CD4-positive, alpha-beta T cell treated with Interleukin-10 for 1 hour (primary cell): ENCODE data around the gene LAMA3.
"Not testable (repeated sequence)": the region's sequence is repeated elsewhere in the genome, so short reads cannot be mapped to it uniquely, and the experiment has no call there.

Experiments
- DNase-seq: peaks from one replicate; pipeline ENCODE4 v3.0.0-alpha.2; 2020

The LAMA3 gene

GRCh38 chr18:23710068-23710527 is 20.8 kb downstream of the LAMA3 start:
- no peak for DNase-seq

GRCh38 chr18:23710946-23711345 is 21.7 kb downstream of the LAMA3 start:
- DNase-seq: no peak

GRCh38 chr18:23711426-23711825 is 22.2 kb downstream of the LAMA3 start:
- DNase-seq: no peak

- peak; percentile 14 for DNase-seq
Observed at GRCh38 chr18:23712445-23712844, 23.2 kb downstream of the LAMA3 start.

- no peak for DNase-seq
Observed at GRCh38 chr18:23714576-23714975, 25.3 kb downstream of the LAMA3 start.

GRCh38 chr18:23716079-23716478 is 26.8 kb downstream of the LAMA3 start:
- not testable (repeated sequence) for DNase-seq

GRCh38 chr18:23716516-23716915 is 27.3 kb downstream of the LAMA3 start:
- DNase-seq: no peak

GRCh38 chr18:23716966-23717365 is 27.7 kb downstream of the LAMA3 start:
- no peak for DNase-seq

GRCh38 chr18:23718243-23718720 is 29.0 kb downstream of the LAMA3 start:
- no peak for DNase-seq

- DNase-seq: no peak
Observed at GRCh38 chr18:23718731-23719130, 29.5 kb downstream of the LAMA3 start.

GRCh38 chr18:23719634-23720201 is 30.5 kb downstream of the LAMA3 start:
- no peak for DNase-seq

GRCh38 chr18:23721696-23722480 is 32.6 kb downstream of the LAMA3 start:
- DNase-seq: no peak

GRCh38 chr18:23722646-23723045 is 33.4 kb downstream of the LAMA3 start:
- no peak for DNase-seq

GRCh38 chr18:23723121-23723520 is 33.9 kb downstream of the LAMA3 start:
- no peak for DNase-seq

- DNase-seq: no peak
Observed at GRCh38 chr18:23724681-23725080, 35.4 kb downstream of the LAMA3 start.

- DNase-seq: no peak
Observed at GRCh38 chr18:23725351-23725750, 36.1 kb downstream of the LAMA3 start.

GRCh38 chr18:23725827-23726661 is 36.8 kb downstream of the LAMA3 start:
- DNase-seq: no peak

- no peak for DNase-seq
Observed at GRCh38 chr18:23727707-23728493, 38.6 kb downstream of the LAMA3 start.

GRCh38 chr18:23730857-23731256 is 41.6 kb downstream of the LAMA3 start:
- DNase-seq: no peak

- DNase-seq: no peak
Observed at GRCh38 chr18:23731861-23732260, 42.6 kb downstream of the LAMA3 start.

GRCh38 chr18:23732439-23732838 is 43.2 kb downstream of the LAMA3 start:
- DNase-seq: no peak

GRCh38 chr18:23733265-23733664 is 44.0 kb downstream of the LAMA3 start:
- DNase-seq: not testable (repeated sequence)

- no peak for DNase-seq
Observed at GRCh38 chr18:23733895-23734294, 44.6 kb downstream of the LAMA3 start.
